ENCODE results near the gene HOXB1.

The HOXB1 gene

DNA sequence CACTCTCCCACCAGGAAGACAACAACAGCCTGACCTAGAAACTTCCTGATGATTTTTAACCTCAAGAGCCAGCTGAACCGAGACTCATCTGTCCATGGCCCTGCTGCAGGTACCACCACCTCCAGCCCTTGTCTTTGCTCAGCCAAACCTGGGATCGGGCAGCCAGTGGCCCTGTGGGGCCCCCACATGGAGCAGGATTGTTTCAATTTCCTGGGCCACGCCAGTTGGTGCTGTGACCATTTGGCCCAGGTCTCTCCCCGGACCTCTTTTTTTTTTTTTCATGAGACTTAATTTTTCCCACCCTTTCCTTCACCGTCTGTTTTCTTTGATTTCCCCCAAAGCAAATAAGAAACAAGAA lies 22.4 kb upstream of the HOXB1 start:
- DNase-seq: no peak

DNA sequence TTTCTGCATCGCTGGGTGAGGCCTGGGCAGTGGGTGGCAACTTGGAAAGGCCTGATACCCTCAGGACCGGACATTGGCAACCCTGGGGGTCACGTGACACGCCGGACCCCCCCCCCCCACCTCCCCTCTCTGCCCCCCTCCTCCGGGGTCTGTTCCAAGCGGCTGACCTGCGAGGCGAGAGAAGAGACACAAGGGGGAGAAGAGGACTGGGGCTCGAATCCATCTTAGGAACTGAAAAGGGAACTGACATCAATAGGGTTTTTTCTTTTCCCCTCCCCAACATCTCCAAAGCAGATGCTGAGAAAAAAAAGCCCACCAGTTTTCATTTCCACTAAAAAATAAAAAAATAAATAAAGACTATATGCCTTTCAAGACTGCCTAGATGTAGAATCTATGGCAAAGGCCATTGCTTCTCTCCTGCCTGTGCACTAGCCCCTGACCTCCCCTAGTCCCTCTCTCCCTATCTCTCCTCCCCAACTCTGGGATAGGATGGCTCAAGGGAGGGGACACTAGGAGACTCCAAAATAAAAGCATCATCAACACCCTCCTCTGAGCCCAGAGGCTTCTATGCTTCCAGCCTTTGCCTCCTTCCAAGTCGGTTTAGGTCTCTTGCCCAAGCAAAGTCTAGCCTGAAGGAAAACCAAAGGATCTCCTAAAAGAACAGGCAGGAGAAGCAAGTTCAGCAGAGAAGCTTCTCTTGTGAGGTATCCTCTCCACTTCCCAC lies 21.8 kb upstream of the HOXB1 start:
- no peak for DNase-seq

DNA sequence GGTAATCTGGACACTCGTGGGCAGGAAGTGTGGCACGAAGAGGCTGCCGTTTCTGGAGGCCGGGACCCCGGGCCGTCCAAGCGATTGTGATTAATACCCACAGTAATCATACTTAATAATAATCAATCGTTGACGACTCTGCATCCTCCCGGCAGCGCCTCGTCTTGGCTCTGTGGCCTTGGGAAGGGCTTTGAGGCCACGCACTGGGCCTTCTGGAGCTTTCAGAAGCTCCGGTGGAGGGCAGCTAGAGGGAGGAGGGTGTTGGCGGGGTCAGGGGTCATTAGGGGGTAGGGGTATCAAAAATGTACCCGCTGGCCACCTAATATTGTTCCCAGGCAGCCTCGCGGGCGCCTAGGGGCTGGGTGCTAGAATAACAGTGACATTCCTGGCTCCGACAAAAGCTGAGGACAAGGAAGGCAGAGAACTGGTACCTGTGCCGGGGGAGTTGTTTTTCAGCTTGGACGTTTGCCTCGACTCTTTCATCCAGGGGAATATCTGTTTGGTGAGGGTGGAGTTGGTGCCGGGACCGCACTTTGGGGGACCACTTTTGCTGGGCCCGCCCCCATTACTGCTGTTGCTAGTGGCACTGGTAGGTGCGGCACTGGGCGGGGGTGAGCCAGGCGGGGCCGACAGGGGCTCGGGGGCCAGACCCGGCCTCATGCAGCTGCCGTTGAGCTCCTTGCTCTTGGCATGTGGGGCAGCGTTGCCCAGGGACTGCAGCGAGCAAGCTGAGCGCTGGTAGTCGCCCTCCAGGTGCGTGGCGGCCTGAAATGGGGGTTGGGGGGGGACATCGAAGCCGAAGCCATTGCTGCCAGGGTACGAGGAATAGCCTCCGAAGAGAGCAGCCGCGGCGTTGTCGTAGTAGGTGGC lies 21.0 kb upstream of the HOXB1 start:
- no peak for DNase-seq

DNA sequence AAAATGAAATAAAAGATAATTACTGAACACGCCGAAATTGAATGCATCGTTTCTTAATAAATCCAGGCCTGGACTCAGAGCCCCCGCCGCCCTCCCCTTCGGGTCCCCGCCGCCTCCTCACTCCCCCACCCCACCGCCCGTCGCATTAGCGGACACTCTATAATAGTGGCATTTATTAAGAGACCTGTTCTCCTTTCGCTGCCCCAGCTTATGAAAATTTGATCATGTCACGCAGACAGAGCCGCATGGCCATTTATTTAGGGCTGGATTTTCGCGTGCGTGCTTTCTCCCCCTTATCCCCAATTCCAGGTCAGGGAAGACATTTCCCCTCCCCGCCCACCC lies 20.4 kb upstream of the HOXB1 start:
- no peak for DNase-seq

DNA sequence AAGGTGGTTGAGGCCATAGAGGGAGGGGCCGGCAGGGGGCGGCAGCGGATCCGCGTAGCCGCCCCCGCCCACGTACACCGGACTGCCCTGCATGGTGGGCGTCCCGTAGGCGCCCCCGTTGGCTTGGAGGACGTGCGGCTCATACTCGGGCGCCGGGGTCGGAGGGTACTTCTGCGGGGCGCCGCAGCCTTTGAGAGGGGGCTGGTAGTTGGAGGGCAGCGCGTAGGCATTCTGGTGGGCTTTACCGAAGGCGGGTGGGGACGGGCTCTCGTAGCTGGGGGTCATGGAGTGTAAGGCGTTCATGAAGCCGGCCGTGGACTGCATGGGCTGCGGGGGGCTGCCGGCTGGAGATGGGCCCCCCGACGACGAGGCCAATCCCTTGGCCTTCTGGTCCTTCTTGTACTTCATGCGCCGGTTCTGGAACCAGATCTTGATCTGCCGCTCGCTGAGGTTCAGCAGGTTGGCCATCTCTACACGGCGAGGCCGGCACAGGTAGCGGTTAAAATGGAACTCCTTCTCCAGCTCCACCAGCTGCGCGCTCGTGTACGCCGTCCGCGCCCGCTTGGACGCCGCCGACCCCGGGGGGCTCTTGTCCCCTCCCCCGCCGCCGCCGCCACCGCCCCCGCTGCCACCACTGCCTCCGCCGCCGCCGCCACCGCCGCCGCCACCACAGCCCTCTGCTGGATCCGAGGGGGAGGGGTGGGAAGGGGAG lies 19.8 kb upstream of the HOXB1 start:
- no peak for DNase-seq

DNA sequence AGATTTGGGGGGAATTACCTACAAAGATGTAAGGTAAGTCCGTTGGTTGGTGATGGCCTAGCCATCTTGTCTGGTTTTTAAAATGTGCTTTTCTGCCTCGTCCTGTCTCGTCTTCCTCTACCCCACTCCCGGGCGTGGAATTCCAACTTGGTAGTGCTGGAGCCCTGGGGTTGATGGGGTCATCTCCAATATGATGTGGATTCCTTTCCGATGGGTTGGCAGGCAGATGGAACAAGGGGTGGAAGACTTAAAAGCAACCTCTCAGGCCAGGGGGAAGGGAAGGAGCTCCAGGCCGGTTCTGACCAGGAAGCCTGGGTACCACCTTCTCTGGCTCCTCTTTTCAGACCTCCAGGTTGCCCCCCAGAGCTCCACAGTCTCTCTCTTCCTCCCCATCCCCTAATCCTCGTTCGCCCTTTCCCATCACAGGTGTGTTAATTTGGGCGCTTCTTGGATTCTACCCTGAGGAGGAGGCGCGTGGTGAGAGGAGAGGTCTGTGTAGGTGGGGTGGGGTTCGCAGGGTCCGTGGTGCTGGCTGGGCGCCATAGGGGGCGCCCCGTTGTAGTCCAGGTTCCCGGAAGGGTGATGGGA lies 19.2 kb upstream of the HOXB1 start:
- peak; percentile 67 for DNase-seq

DNA sequence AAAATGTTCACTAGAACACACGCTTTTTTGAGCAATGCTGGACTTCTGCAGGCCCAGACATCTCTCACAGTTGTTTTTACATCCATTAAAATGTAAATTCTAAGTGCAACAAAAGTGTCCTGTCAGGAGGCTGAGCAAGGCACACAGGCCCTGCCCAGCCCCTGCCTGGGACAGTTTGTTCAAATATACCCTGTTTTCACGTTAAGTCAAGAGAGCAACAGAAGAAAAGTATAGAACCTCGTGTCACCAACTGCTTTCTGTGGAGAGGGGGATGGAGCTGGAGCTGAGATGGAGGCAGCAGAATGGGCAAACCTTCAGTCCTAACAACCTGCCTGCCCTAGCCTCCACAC lies 18.4 kb upstream of the HOXB1 start:
- DNase-seq: no peak

DNA sequence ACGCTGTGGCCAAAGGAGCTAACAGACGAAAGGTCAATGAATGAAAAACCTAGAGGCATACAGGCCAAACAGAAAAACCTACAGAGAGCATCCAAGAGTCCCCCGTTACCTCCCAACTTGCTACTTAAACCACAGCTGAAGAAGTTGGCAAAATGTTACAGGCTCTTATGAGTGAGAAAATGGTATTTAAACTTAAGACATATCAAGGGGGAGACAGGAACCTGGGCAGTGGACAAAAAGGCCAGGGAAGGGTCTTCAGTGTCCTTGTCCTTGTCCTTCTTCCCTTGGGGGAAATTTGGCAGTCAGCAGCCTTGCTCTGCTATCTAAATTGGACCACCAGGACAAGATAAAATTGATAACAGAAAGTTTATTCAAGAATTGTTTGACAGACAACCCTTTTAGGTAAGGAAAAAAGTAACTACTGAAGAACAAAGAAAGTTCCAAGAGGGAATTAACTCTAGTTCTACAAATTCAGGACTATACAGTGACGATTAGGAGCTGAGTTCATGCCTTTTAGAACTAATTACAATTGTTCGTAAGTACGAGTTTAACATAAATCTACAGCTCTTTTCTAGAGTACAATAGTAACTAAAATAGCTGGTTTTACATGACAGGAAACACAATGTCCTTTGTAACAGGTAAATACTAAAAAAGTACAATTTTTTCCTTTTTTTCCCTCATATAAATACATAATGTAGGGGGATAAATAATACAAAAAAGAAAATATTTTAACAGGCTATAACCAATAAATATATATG lies 17.9 kb upstream of the HOXB1 start:
- no peak for DNase-seq

DNA sequence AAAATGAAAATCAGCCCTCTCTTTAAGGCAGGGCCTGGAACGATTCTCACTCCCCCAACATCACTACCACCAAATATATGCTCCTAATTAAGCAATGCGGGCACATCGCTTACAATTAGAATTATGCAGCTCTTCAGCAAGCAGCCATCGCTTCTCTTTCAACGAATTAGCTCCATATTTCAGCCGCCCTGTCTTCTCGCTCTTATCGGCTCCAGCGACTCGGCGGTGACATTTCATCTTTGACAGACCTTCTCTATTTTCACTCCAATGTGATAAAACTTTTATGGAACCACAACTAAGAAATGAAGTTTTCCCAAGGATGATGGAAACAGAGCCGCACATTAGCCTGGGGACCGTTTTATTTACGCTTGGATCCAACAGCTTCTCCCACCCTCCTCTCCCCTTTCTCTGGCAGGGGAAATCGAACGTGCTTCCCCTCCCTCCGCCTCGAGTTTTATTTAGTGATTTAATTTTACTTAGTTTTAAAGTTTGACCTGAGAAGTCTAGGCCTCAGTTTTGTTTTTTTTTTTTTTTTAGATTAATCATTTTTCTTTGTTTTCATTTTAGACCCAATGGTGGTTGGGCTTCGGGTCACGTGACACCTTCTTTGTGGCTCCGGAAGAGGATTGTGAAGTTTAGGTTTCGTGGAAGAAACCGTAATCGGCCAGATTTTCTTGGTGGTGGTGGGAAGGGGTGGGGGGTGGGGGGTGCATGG lies 17.2 kb upstream of the HOXB1 start:
- DNase-seq: peak; percentile 76

DNA sequence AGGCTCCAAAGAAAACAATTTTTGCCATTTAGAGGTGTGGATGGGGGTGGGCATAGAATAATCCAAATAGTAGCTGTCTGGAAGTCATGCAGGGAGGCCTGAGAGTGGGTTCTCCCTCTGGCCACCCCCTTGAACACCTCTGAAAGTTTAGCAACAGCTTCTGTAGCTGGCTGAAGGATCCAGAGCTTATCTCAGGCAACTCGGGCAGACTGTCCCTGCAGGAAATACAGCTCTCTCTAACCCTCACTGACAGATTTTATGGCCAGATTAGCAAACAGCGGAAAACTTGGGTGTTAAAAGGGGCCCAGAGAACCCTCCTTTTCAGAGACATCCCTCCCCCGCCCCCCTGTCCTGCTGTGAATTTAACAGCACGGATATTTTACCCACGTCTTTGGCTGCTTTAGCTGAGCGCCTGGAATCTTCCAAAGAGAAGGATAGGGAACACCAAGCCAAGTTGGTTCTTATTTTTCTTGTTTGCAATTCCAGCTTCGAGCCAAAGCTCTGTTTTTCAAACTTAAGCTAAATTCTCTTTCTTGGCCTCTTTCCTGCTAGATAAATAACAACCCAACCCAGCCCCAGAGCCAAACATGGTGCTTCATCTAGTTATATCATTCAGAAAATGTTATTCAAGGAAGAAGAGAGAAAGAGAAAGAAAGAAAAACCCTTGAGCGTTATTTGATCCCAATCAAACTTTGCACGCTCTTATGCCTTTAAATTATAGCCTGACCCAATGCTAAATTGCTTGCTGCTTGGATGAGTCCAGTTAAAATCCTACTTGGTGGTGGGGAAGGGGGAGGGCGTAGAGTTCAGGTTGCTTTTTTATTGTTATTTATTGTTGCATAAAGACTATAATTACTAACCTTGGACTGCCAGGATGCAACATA lies 16.4 kb upstream of the HOXB1 start:
- DNase-seq: peak; percentile 41

DNA sequence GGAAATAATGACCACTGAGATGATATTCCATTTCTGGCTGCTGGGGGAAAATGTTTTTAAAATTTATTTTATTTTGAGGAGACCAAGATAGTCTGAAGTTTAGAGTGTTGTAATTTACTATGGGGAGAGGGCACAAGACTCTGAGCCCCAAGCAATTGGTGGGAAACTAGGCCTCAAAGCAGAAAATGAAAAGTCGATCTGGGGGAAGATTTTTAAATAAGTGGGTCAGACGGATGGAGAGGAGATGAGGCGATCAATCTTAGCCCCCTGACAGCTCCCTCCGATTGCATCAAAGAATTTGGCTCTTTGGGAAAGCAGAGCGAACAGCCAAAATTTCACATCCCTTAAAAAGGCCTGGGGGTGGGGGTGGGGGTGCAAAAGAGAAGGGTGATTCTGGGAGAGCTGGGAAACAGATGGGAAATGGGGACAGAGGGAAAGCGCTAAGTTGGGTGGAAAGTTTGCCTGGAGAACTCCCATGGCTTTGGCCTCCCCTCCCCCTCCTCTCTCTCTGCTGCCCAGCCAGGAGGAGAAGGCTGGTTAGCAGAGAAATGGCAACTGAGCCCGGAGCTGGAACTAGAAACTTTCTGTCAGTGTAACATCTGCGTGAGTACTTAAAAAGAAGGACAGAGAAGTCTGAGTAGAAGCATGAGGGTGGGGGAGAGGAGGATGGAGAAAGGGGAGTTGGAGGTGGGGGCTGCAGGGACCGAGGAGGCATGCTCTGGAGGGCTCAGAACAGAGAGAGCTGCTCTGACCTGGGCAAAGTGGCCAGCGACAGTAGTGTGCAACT lies 15.5 kb upstream of the HOXB1 start:
- peak; percentile 80 for DNase-seq

DNA sequence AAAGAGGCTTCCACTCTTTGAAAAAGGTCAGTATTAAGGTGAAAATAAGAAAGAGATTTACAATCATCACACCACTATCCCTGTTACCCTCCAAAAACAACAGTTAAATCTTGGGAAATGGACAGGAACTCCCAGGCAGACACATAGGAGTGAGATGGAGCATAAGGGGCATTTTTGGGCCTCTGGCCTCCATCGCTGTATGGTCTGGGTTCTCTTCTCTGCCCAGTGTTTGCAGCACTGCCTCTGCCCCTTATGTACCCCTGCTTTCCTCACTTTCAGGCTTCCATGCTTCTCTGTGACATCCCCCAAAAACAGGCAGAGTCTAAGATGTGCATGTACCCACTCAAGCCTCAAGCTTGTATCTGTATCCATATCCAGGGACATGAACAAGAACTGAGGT lies 14.7 kb upstream of the HOXB1 start:
- DNase-seq: no peak

DNA sequence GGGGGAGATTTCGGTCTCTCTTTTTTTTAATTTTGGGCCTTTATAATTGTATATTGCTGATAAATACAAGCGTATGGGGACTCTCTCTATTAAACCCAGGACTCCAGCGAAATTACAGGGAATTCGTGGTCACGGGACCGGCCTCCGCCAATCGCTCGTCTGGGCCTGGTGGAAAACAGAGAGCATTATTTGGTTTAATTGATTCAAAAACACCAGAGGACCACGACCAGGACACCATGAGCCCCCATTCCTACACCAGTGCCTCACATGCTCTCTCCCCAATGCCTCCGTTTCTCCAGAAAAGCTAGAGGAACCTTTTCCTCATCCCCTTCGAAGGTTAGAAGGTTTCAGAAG lies 14.2 kb upstream of the HOXB1 start, which contains the start of gene HOXB2:
Gene HOXB2 (minus strand): TSS at position 88 of the 354 bp plus-strand sequence. CDS start 198 bp downstream, outside the sequence.
- DNase-seq: peak; percentile 71

DNA sequence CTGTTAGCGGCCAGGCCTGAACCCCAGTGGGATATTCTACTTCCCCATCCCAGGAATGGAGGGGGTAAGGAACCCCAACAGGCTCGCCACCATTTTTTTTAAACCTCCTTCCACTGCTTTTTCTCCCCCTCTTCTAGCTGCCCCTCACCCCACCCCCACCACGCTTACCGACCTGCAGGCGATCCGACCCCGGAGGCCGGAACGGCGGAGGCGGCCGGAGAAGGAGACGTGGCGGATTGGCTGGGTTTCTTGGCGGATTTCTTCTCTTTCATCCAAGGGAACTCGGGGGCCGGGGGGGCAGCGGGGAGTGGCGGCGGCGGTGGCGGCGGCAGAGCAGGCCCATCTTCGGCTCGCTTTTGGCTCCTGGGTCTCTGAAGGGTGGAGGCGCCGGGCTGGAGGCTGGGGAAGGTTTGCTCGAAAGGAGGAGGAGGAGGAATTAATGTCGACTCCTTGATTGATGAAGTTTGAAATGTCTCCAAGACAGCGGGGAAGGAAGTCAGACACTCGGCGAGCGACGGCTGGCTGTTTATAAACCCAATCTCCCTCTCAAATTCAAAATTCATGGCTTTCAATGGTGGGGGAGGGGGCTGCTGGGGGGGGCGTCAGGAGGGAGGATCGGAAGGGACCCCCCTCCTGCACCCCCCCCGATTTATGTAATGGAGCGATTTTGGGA lies 13.7 kb upstream of the HOXB1 start:
- DNase-seq: peak; percentile 81

DNA sequence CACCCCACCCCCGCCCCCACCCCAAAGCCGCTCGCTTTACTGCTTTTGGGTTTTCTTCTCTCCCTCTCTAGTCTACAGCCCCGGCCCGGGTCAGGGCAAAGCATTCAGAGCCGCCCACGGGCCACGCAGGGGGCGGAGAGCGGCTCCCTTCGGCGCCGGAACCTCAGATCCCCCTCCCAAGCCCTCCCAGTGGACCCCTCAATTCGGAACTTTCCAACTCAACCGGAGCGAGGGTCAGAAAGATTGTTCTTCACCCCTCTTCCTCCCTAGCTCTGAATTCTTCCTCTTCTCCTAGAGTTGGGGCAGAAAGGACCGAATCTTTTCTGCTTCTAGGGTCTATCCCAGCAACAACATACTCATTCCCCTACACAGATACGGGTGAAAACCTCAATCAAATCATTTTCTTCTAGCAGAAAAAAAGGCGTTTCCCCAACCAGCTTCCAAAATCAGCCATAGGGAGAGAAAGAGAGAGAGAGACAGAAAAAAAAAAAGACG lies 13.1 kb upstream of the HOXB1 start:
- DNase-seq: no peak

DNA sequence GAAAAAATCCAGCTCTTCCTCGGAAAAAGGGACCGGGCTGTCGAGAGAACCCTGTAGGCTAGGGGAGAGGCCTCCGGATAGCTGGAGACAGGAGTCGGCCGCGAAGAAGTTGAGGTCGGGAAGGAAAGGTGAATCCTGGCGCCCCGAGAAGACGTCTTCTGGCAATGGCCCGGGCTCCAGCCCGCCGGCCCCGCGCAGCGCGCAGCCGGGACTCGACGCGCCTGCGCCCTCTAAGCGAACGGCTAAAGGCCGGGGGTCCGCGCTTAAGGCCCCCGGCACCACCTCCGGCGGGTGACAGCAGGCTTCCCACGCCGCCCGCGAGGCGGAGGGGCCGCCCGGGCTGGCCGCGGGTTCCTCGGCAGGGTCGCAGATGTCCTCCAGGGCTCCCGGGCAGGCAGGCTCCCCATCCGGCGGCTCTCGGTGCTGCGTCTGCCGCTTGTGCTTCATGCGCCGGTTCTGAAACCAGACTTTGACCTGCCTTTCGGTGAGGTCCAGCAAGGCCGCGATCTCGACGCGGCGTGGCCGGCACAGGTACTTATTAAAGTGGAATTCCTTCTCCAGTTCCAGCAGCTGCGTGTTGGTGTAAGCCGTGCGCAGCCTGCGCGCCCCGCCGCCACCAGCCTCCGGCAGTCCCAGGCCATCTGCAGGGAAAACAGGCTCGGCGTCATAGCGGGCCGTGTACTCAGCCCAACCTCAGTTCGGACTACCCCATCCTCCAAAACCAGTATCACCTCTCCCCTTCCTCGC lies 12.5 kb upstream of the HOXB1 start:
- peak; percentile 65 for DNase-seq

DNA sequence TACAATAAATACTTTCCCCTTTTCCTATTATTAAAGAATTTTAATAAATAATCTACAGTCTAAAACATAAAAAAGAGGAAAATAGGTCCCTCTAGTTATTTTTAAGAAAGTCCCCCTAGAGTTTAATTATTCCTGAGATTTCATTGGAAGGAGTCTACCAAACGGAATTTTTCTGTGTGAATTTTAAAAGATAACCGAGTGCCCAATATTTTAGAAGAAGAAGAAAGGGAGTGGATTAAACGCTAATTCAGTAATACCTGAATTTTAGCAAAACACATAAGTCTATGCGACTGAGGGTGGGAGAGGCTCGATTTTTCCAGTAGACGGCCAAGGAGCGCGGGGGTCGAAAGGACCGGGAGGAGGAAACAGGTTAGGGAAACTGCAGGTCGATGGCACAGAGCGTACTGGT lies 11.9 kb upstream of the HOXB1 start:
- no peak for DNase-seq

DNA sequence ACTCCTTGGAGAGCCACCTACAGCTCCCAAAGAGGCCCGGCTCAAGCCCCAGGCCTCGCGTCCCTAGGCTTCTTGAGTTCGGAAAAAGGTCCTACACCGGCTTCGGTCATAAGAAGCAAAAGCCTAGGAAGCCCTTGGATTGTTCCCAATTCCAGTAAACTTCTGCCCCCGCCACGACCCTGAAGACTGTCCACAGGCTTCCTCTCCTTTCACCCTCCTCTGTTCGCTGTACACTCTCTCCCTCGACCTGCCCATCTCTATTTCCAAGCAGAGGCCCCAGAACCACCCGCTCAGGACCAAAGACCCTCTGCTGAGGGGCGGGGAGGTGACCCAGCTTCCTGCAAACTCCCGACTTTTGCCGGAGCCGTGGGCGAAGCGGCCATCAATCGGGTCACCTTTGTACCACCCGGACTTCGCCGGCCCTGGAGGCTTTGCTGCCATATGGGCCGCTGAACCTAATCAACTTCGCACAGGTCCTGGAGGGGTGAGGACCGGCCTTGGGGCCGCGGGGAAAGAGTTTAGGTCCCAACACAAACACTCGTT lies 11.4 kb upstream of the HOXB1 start:
- peak; percentile 57 for DNase-seq
